Activated CD4-positive, alpha-beta T cell treated with anti-CD3 and anti-CD28 coated beads, Interleukin-2, amount 50 U/mL, for 24 hours (primary cell): ENCODE results near the gene ATF7.
"Not testable (repeated sequence)": the region's sequence is repeated elsewhere in the genome, so short reads cannot be mapped to it uniquely, and the experiment has no call there.

Experiments
- DNase-seq, 2 donors: peaks; one replicate each; pipeline ENCODE4 v3.0.0-alpha.2; 2020; ENCODE audit warnings: low read depth in 1 of 2, low spot score in 1 of 2

ATF7 gene

GRCh38 chr12:53484686-53485575 is 141.3 kb downstream of the ATF7 start:
- no peak for DNase-seq

- DNase-seq: no peak
These were observed 142.2 kb downstream of the ATF7 start for GRCh38 chr12:53483979-53484377.

DNA sequence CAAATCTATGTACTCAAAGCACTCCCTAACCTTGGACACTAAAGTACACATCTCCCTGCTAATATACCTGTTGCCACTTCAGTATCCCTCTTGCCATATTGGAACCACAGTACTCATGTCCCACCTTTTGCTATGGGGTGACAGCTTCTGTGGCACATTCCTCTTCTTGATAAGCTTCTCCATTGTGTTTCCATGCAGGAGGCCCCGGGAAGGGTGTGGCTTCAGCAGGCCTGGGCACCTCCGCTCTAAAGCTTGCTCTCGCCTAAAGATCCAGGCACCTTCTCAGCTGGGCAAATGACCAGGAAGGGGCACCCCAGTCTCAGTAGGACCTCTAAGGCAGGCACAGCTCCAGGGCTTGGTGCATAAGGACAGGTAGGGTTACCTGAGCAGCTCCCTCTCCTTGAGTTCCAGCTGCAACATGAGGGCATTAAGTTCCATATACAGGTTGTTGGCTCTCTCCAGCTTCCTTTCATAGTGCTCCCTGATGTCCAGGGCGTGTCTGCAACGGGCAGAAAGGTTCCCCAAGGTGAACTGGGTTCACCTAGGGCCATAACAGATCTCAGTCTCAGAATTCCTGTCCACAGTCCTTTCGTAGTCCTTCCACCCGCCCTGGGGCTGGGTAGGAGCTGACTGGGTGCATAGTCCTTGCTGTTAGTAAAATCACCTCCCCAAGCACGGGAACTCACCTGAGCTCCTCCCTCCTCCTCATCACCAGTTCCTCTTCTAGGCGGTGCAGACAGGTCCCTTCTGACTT is 142.8 kb downstream of the ATF7 start:
- DNase-seq: no peak

GRCh38 chr12:53482626-53483168 is 143.5 kb downstream of the ATF7 start:
- no peak for DNase-seq

GRCh38 chr12:53481939-53482586 is 144.1 kb downstream of the ATF7 start:
- DNase-seq: no peak

DNA sequence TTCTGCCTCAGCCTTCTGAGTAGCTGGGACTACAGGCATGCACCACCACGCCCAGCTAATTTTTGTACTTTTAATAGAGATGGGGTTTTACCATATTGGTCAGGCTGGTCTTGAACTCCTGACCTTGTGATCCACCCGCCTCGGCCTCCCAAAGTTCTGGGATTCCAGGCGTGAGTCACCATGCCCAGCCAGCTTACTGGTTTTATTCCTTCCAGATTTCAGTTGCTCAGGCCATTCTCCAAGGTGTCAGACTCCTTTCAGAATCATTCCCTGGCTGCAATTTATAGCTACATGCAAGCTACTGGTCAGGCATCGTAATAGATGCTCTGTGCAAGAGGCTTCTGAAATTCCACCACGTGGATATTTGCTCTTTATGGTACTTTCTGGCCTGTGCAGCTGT is 144.7 kb downstream of the ATF7 start:
- not testable (repeated sequence) for DNase-seq

DNA sequence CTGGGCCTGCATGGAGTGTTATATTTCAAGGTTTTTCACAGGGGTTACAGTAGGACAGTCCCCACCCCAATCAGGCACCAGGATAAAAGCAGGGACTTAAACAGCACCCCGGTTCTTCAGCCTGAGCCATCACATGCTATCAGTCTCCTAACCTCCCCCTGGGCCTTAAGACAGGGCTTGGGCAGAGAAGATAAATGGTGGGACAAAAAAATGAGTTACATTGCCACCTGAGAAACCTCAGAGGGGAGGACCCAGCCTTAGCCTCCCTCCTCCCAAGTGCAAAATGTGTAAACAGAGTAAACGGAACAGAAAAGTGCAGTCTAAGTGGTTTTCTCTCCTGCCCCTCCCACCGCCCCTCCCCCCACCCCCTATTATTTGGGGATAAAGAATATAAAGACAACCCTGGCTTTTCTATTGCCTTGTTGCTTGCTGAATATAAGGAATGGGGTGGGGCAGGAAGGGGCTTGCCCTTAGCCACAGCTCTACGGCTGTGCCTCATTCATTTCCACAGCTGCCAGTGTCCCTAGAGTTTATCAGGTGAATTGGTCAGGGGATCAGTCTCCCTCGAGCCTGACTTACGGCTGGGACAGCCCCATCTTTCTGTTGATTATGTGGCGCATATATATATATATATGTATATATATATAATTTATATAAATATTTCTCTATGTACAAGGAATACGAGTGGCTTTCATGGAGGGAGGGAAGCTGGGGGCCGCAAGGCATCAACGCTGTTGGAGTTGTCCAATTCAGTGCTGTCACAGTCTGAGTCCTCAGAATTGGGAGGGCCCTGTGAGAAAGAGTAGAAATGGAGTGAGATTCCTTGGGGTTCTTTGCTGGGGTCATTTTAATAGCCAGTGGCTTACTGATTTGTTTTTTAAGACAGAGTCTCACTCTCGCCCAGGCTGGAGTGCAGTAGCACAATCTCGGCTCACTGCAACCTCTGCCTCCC is 145.4 kb downstream of the ATF7 start:
- no peak for DNase-seq

DNA sequence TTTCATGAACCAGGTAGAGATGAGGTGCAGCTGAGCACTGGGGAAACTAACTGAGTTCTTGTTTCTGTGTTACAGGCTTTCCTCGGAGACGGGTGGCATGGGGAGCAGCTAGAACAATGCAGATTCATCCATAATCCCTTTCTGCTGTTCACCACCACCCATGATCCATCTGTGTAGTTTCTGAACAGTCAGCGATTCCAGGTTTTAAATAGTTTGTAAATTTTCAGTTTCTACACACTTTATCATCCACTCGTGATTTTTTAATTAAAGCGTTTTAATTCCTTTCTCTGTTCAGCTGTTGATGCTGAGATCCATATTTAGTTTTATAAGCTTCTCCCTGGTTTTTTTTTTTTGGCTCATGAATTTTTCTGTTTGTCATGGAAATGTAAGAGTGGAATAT is 146.9 kb downstream of the ATF7 start:
- no peak for DNase-seq

DNA sequence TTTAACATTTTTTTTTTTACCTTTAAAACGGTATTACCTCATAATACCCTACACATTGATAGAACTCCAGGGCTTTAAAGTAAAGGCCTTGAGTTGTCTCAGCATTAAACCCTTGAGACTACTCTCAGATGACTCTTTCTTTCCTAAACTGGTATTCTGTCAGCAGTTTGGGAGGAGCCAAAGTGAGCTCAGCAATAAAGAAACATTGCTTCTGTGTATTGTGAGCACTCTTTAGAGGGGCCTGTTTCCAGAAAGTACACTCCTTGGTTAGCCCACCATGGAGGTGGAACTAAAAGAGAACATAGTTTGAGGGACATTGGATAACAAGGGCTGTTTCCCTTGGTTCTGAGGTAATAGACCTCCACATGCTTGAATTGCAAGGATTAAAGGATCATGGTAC is 147.3 kb downstream of the ATF7 start:
- no peak for DNase-seq

GRCh38 chr12:53476769-53477209 is 149.4 kb downstream of the ATF7 start:
- no peak for DNase-seq

- DNase-seq: no peak
These were observed 151.4 kb downstream of the ATF7 start for GRCh38 chr12:53474819-53475218.

DNA sequence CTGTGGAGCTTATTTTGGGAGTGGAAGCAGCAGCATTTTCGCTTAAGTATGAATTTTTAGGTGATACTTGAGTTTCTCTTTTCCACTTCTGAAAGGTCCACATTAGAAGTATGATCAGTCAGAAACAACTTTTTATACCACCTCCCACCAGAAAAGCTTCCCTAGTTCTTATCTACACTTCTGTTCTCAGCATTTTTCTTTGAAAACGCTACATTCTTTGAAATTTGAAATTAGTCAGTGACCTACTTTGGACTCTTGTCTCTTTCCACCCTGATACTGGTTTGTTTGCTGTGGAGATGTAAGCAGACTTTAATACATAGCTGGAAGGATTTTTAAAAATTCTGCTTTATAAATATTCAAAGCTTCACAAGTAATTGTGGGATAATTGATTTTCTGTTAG is 152.1 kb downstream of the ATF7 start:
- no peak for DNase-seq

GRCh38 chr12:53472056-53472582 is 154.1 kb downstream of the ATF7 start:
- DNase-seq: no peak

DNA sequence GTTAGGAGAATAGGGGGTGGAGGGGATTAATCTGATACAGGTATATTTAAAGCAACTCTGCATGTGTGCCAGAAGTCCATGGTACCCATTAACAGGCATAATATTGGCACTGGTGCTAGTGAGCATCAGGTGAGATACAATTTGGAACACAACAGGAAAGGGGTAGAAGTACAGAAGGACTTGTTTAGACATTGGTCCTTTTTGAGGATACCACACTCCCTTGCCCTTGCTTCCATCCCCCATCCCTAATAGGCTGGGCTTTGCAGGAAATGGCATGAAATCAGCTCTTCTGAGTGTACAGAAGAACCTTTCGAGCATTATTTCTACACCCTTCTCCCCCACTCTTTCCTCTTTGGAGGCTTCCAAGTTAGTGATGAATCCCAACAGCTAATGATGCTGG is 157.9 kb downstream of the ATF7 start:
- DNase-seq: no peak

DNA sequence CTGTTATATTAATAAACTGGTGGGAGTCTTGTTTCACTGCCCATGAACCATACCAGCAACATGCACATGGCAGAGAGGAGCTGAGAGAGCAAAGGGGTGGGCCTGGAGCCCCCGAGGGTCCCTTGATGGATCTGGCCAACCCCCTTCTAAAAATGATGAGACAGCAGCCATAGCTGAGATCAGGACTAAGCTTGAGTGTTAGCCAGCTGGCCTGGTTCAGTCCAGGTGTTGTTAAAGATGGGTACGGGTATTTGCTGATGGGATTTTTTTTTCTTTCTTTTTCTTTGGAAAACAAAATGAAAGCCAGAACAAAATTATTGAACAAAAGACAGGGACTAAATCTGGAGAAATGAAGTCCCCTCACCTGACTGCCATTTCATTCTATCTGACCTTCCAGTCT is 158.3 kb downstream of the ATF7 start:
- DNase-seq: no peak

GRCh38 chr12:53467082-53467481 is 159.1 kb downstream of the ATF7 start:
- no peak for DNase-seq

- DNase-seq: no peak
These were observed 159.5 kb downstream of the ATF7 start for GRCh38 chr12:53466640-53467039.

GRCh38 chr12:53465679-53466078 is 160.5 kb downstream of the ATF7 start:
- DNase-seq: no peak

DNA sequence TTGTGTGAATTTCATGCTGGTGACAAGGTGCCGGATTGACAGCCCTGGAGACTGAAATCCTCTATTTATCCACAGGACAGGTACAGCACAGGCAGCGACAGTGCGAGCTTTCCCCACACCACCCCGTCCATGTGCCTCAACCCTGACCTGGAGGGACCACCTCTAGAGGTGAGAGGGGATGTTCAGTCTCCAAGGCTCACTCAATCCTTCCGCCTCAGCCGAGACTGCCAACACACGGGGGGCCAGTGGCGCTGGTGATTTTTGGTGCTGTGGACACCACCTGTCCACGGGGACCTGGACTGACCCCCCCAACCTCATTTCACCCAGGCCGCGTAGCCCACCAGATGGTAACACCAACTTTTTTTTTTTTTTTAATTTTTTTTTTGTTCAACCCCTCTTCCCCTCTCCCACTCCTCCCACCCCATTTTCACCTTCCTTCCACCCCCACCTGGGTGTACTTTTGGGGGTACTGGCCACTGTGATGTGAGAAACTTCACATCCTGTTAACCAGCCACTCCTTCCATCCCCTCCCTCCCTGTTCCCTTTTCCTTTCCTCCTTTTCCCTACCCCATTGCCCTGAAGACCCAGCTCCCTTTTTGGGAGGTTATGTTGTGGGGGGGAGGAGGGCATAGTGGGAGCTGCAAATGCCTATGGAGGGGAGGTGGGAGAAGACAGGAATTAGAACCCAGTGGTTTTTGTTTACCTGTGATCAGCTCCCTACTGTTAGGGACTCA is 161.3 kb downstream of the ATF7 start:
- DNase-seq: no peak
